ENCODE measurements around the gene NFX1.
"Not testable (repeated sequence)": the region's sequence is repeated elsewhere in the genome, so short reads cannot be mapped to it uniquely, and the experiment has no call there.

- not testable (repeated sequence) for TF ChIP-seq EZH2 (IDR thresholded peaks at IDR 0.05; ENCODE audit: insufficient read depth, low read length); CTCF (IDR thresholded peaks at IDR 0.05; ENCODE audit: insufficient read depth, low read depth, low read length)
Observed at GRCh38 chr9:33358641-33359040, 68.3 kb downstream of the NFX1 start.
